COLO668 (cell line): ENCODE measurements around the gene FEN1.

Experiments used
- DNase-seq: peaks from one replicate; lab custom pipeline; 2025; ENCODE audit not compliant: unreplicated experiment; lab: John Stamatoyannopoulos, UW

Gene FEN1

DNA sequence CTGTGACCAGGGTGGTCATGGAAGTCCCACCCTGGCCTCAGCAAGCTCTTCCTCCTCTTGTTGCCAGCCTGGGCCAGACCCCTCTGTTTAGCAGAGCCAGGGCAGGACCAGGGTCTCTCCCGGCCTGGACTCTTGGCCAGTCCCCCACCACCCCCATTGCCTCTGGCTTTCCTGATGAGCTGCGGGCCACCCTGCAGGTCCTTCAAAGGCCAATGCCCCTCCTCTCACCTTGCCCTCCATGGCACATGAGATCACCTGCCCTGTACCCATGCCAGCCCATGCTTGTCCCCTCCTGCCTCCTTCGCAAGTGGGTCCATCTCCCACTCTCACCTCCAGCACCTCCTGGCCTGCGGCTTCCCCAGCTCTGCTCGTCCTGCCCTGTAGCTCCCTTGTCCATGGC, 45.8 kb downstream of the FEN1 start:
- no peak for DNase-seq

- DNase-seq, result no peak
These were observed 46.2 kb downstream of the FEN1 start for GRCh38 chr11:61838921-61839320.

DNA sequence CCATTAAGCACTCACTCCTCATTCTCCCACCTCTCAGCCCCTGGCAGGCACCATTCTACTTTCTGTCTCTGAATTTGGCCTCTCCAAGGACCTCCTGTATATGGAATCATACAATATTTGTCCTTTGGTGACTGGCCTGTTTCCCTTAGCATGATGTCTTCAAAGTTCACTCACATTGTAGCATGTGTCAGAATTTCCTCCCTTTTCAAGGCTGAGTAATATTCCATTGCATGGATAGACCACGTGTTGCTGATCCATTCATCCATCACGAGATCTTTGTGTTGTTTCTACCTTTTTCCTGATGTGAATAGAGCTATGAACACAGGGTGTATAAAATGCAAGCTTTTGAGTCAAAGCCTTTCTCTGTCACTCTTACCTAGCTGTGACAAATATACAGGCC, 47.0 kb downstream of the FEN1 start:
- DNase-seq, result no peak

GRCh38 chr11:61840371-61840770, 47.7 kb downstream of the FEN1 start:
- no peak for DNase-seq

- no peak for DNase-seq
These were observed 49.2 kb downstream of the FEN1 start for GRCh38 chr11:61841636-61842527.

DNA sequence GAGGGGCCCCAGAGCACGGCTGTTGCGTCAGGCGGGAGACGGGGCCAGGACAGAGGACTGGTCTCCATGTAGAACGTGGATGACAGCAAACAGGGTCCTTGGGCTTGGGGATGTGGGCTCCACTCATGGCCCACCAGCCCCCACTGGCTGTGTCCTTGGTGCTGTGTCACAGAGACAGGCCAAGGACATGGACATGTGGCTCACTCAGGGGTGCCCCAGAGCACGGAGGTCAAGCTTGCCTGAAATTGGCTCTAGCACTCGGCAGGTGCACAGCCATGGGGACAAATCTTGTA, 49.8 kb downstream of the FEN1 start:
- DNase-seq, result no peak

DNA sequence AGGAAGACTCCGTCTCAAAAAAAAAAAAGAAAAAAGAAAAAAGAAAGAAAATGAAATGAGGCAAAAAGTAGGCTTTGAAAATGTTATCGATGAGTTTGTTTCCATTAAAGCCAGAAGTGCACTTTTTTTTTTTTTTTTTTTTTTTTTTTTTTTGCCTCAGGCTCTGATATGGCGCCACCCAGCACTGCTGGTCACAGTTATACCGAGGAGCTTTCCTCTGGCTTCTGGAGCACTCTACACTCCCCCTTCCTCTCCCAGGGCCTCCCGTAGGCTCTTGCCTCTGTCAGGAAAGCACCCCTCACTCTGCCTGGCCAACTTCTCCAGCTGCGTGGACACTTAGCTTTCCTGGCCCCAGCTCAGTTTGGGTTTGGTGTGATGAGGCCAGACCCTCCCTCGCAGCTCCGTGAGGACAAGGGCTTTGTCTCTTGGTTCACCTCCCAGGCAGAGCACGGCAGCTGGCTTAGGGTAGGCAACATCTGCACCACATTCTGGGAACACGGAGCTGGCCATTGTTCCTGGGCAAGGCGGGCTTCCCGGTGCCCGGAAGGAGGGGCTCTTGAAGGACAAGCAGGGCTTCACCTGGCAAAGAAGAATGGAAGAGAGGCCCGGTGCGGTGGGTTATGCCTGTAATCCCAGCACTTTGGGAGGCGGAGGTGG, 52.3 kb downstream of the FEN1 start:
- no peak for DNase-seq

- no peak for DNase-seq
These were observed 53.8 kb downstream of the FEN1 start for GRCh38 chr11:61846362-61847020.
